CD14-positive monocyte (primary cell): ENCODE data around the gene C10orf105. TPM values are rescaled to one million over a fixed set of nuclear protein-coding genes. Genes with fewer than 3 reads are reported as not detected.

Source experiments
- DNase-seq, 3 donors: peaks; one replicate each; pipeline ENCODE4 v3.0.0-alpha.2; 2011 to 2022
- H2AFZ ChIP-seq: 2 replicates; pipeline ENCODE4 v1.6.0; 2012; ENCODE audit warnings: mild to moderate bottlenecking, low read depth, low read length, inconsistent platforms; ENCODE audit not compliant: insufficient read depth, poor library complexity, severe bottlenecking
- H3K27ac ChIP-seq, 2 donors: 1 replicate in 1 of 2; 2 replicates in 1 of 2; pipeline ENCODE4 v1.5.1; 2012 to 2013; ENCODE audit warnings: low read length in 2 of 2, control low read depth in 1 of 2, inconsistent platforms in 1 of 2, low read depth in 1 of 2, mild to moderate bottlenecking in 1 of 2
- H3K27me3 ChIP-seq, 2 donors: one replicate each; pipeline versions ENCODE4 v1.6.0 to v1.6.1; 2011 to 2013; ENCODE audit warnings: low read length in 2 of 2; ENCODE audit not compliant: control insufficient read depth in 2 of 2, insufficient read depth in 2 of 2
- H3K36me3 ChIP-seq, 2 donors: replicated peaks in 1 of 2; 1 replicate in 1 of 2; 2 replicates in 1 of 2; pipeline versions ENCODE4 v1.5.1 to v1.6.1; 2012 to 2013; ENCODE audit warnings: low read length in 2 of 2, control low read depth in 1 of 2, inconsistent platforms in 1 of 2, mild to moderate bottlenecking in 1 of 2; ENCODE audit not compliant: insufficient read depth in 2 of 2, control insufficient read depth in 1 of 2
- H3K4me1 ChIP-seq, 2 donors: 1 replicate in 1 of 2; 2 replicates in 1 of 2; pipeline versions ENCODE4 v1.5.1 to v1.6.1; 2012 to 2013; ENCODE audit warnings: low read length in 2 of 2, control low read depth in 1 of 2, inconsistent platforms in 1 of 2, mild to moderate bottlenecking in 1 of 2, moderate library complexity in 1 of 2; ENCODE audit not compliant: insufficient read depth in 2 of 2, control insufficient read depth in 1 of 2
- H3K4me2 ChIP-seq: replicated peaks from 2 replicates; pipeline ENCODE3; 2012; ENCODE audit warnings: low read length, moderate library complexity, mild to moderate bottlenecking; ENCODE audit not compliant: poor library complexity, severe bottlenecking; ENCODE audit errors: extremely low read depth
- H3K4me3 ChIP-seq, 3 experiments: fragments of 200-600 bp in 1 of 3; sonication (generic) in 1 of 3; replicated peaks in 1 of 3; 1 replicate in 2 of 3; 2 replicates in 1 of 3; pipeline ENCODE4 v1.5.1; 2011 to 2013; ENCODE audit warnings: low read length in 3 of 3, mild to moderate bottlenecking in 3 of 3, control low read depth in 2 of 3, low read depth in 2 of 3, inconsistent platforms in 1 of 3, moderate library complexity in 1 of 3
- H3K79me2 ChIP-seq: 2 replicates; pipeline ENCODE4 v1.6.0; 2012; ENCODE audit warnings: mild to moderate bottlenecking, control low read depth, inconsistent platforms, low read length, moderate library complexity; ENCODE audit not compliant: insufficient read depth
- H3K9ac ChIP-seq: 2 replicates; pipeline ENCODE4 v1.6.0; 2017; ENCODE audit warnings: low read length, mild to moderate bottlenecking; ENCODE audit not compliant: insufficient read depth, poor library complexity, severe bottlenecking
- H3K9me3 ChIP-seq, 2 donors: replicated peaks in 1 of 2; 1 replicate in 1 of 2; 2 replicates in 1 of 2; pipeline versions ENCODE4 v1.5.1 to v1.6.1; 2012 to 2013; ENCODE audit warnings: low read length in 2 of 2, control low read depth in 1 of 2; ENCODE audit not compliant: control insufficient read depth in 1 of 2, insufficient read depth in 1 of 2
- H4K20me1 ChIP-seq: 2 replicates; pipeline ENCODE4 v1.6.0; 2012; ENCODE audit warnings: mild to moderate bottlenecking, low read length, control low read depth, moderate library complexity; ENCODE audit not compliant: insufficient read depth
- H3K27ac Mint-ChIP-seq, 7 donors: one replicate each; pipeline ENCODE4 v1.8.0; 2020; ENCODE audit warnings: mild to moderate bottlenecking in 7 of 7, mixed read lengths in 7 of 7, moderate library complexity in 6 of 7, inconsistent platforms in 2 of 7
- H3K27me3 Mint-ChIP-seq, 3 donors: one replicate each; pipeline ENCODE4 v1.8.0; 2021 to 2022; ENCODE audit warnings: low read depth in 3 of 3, mild to moderate bottlenecking in 3 of 3, mixed read lengths in 3 of 3, moderate library complexity in 3 of 3, inconsistent platforms in 1 of 3
- H3K36me3 Mint-ChIP-seq, 2 donors: one replicate each; pipeline ENCODE4 v1.8.0; 2020; ENCODE audit warnings: mixed read lengths in 2 of 2, inconsistent platforms in 1 of 2, mild to moderate bottlenecking in 1 of 2
- H3K4me1 Mint-ChIP-seq: one replicate; pipeline ENCODE4 v1.8.0; 2020; ENCODE audit warnings: mild to moderate bottlenecking, mixed read lengths
- H3K4me3 Mint-ChIP-seq, 2 donors: one replicate each; pipeline ENCODE4 v1.8.0; 2020; ENCODE audit warnings: mild to moderate bottlenecking in 2 of 2, mixed read lengths in 2 of 2, moderate library complexity in 1 of 2
- H3K9me3 Mint-ChIP-seq, 7 donors: one replicate each; pipeline ENCODE4 v1.8.0; 2020 to 2022; ENCODE audit warnings: mixed read lengths in 7 of 7, mild to moderate bottlenecking in 6 of 7, moderate library complexity in 6 of 7, inconsistent platforms in 2 of 7
- CTCF ChIP-seq: fragments of 200-600 bp; IDR thresholded peaks from one replicate; pipeline ENCODE4 v1.8.0; 2022; ENCODE audit warnings: antibody characterized with exemption, mild to moderate bottlenecking
- WGBS: methylation state at CpG from one replicate; pipeline ENCODE4 v1.1.5; 2013; ENCODE audit warnings: missing lambda C conversion rate; ENCODE audit not compliant: insufficient coverage; 5-methylcytosine and 5-hydroxymethylcytosine counted together
- intact Hi-C, 2 donors: fragments of 100-400 bp; cut with micrococcal nuclease; formaldehyde crosslinking; loops; one replicate each; pipeline versions ENCODE4 v1.15.0 to v1.15.1; 2023
- polyA plus RNA-seq, 3 donors: library from polyadenylated mRNA; depleted of rRNA in 1 of 3; unstranded in 2 of 3; stranded (reverse) in 1 of 3; fragments of 300-500 nt in 2 of 3; fragments of >200 nt in 1 of 3; fragmentation: Illumina TruSeq in 2 of 3; gene quantifications; 1 replicate in 2 of 3; 2 replicates in 1 of 3; pipeline ENCODE4 v1.2.3, GENCODE V29; 2012 to 2021

C10orf105 gene
- polyA plus RNA-seq, 3 donors, result 0.18 to 2.4 (median 0.48) TPM

GRCh38 chr10:71690094-71690720 lies 29.4 kb downstream of the C10orf105 start:
- 79% methylated on average over 11 of the region's 13 CpGs for WGBS
- Histone ChIP-seq H3K4me1 (peaks cover 32 to 38% of the 10 kb centered on the region in 2 donors), H3K9me3 (peaks cover 0 to 17% of the 10 kb centered on the region in 2 donors), H3K27me3 (no peaks in the 10 kb centered on the region), H3K4me3 (no peak overlapping the region), H2AFZ (no peak overlapping the region), H3K4me2 (no peak overlapping the region), H4K20me1 (no peaks in the 10 kb centered on the region), H3K27ac (no peak overlapping the region), H3K79me2 (no peaks in the 10 kb centered on the region), H3K9ac (no peak overlapping the region), H3K36me3 (no peaks in the 10 kb centered on the region)
- TF ChIP-seq CTCF, result no peak
- H3K27ac Mint-ChIP-seq, result no peak overlapping the region
- intact Hi-C loops, result loop anchor here (5.0 kb wide), 2 partner anchors 53 to 308 kb away; no protein-coding TSS in a partner anchor
- H3K9me3 Mint-ChIP-seq, result peaks cover 4 to 18% (median 11%) of the 10 kb centered on the region in 7 donors
- H3K4me1 Mint-ChIP-seq, result peaks cover 35% of the 10 kb centered on the region
- peaks cover 6 to 16% of the 10 kb centered on the region in 2 donors for H3K36me3 Mint-ChIP-seq
- no peak overlapping the region for H3K4me3 Mint-ChIP-seq
- DNase-seq, result no peak
- peaks cover 0 to 9% (median 3%) of the 10 kb centered on the region in 3 donors for H3K27me3 Mint-ChIP-seq

GRCh38 chr10:71688256-71688655 lies 31.3 kb downstream of the C10orf105 start:
- Mint-ChIP-seq H3K4me3 (no peak overlapping the region), H3K36me3 (peaks cover 9 to 15% of the 10 kb centered on the region in 2 donors), H3K9me3 (peaks cover 4 to 18% (median 11%) of the 10 kb centered on the region in 7 donors), H3K27me3 (peaks cover 0 to 9% (median 3%) of the 10 kb centered on the region in 3 donors), H3K4me1 (peaks cover 24% of the 10 kb centered on the region), H3K27ac (peak overlapping the region in 5 of 7 donors; percentile 10 to 62 (median 45))
- no peak overlapping the region for H3K9ac ChIP-seq
- H3K79me2 ChIP-seq, result no peaks in the 10 kb centered on the region
- 89% methylated on average over 3 of the region's 3 CpGs for WGBS
- H3K27ac ChIP-seq, result no peak overlapping the region
- H3K4me1 ChIP-seq, result peaks cover 19 to 24% of the 10 kb centered on the region in 2 donors
- no peak overlapping the region for H3K4me2 ChIP-seq
- peaks cover 0 to 17% of the 10 kb centered on the region in 2 donors for H3K9me3 ChIP-seq
- intact Hi-C loops, result no loop called here
- no peak for DNase-seq
- no peak for TF ChIP-seq CTCF
- no peaks in the 10 kb centered on the region for H3K27me3 ChIP-seq
- no peaks in the 10 kb centered on the region for H3K36me3 ChIP-seq
- no peak overlapping the region for H2AFZ ChIP-seq
- no peak overlapping the region for H3K4me3 ChIP-seq
- no peaks in the 10 kb centered on the region for H4K20me1 ChIP-seq
